B cell (primary cell): ENCODE measurements around the gene TSEN2.

Source experiments
- EZH2 ChIP-seq: IDR thresholded peaks from 2 replicates; pipeline ENCODE4 v1.6.1; 2012; ENCODE audit warnings: borderline replicate concordance, low read depth, mild to moderate bottlenecking, moderate library complexity, low read length; ENCODE audit not compliant: insufficient read depth, poor library complexity, severe bottlenecking
- TF ChIP-seq, protein P1 (sequence below): fragments of 200-600 bp; IDR thresholded peaks from one replicate; pipeline ENCODE4 v1.8.0; 2022; ENCODE audit warnings: antibody characterized with exemption, mild to moderate bottlenecking

DNA sequence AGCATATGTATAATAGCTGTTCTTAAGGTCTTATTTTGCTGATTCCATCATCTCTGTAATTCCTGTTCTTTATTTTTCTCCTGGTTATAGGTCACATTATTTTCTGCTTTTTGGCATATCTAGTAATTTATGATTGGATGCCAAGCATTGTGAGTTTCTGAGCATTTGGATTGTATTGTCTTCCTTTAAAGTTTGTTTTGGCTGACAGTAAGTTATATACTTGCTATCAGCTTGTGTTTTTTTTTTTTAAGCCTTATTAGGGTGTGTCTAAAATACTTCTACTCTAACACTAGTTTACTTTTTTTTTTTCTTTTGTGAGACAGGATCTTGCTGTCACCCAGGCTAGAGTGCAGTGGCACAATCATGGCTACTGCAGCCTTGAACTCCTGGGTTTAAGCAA is 82.7 kb downstream of the TSEN2 start:
- TF ChIP-seq, protein P1, sequence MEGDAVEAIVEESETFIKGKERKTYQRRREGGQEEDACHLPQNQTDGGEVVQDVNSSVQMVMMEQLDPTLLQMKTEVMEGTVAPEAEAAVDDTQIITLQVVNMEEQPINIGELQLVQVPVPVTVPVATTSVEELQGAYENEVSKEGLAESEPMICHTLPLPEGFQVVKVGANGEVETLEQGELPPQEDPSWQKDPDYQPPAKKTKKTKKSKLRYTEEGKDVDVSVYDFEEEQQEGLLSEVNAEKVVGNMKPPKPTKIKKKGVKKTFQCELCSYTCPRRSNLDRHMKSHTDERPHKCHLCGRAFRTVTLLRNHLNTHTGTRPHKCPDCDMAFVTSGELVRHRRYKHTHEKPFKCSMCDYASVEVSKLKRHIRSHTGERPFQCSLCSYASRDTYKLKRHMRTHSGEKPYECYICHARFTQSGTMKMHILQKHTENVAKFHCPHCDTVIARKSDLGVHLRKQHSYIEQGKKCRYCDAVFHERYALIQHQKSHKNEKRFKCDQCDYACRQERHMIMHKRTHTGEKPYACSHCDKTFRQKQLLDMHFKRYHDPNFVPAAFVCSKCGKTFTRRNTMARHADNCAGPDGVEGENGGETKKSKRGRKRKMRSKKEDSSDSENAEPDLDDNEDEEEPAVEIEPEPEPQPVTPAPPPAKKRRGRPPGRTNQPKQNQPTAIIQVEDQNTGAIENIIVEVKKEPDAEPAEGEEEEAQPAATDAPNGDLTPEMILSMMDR: no peak
- TF ChIP-seq EZH2: no peak
